H9 (cell line): Measurements from ENCODE around the gene GSK3A. TPM values are rescaled to one million over a fixed set of nuclear protein-coding genes. Genes with fewer than 3 reads are reported as not detected.

ENCODE experiments used
- DNase-seq: peaks from one replicate; pipeline ENCODE4 v3.0.0-alpha.2; 2017
- H2AFZ ChIP-seq: one replicate; pipeline ENCODE4 v1.6.1; 2013; ENCODE audit warnings: mild to moderate bottlenecking, low read length, control low read depth, moderate library complexity
- H2AK5ac ChIP-seq: 2 replicates; pipeline ENCODE4 v1.6.1; 2013; ENCODE audit warnings: low read length, control low read depth, mixed read lengths; ENCODE audit not compliant: insufficient read length
- H2BK120ac ChIP-seq: one replicate; pipeline ENCODE4 v1.6.1; 2013; ENCODE audit warnings: low read depth, mild to moderate bottlenecking, low read length, control low read depth, inconsistent platforms; ENCODE audit not compliant: poor library complexity, severe bottlenecking
- H2BK12ac ChIP-seq: 2 replicates; pipeline ENCODE4 v1.6.1; 2013; ENCODE audit warnings: low read length, control low read depth, mixed read lengths, low read depth; ENCODE audit not compliant: insufficient read length
- H2BK15ac ChIP-seq: 2 replicates; pipeline ENCODE4 v1.6.1; 2013; ENCODE audit warnings: low read depth, low read length, control low read depth
- H2BK20ac ChIP-seq: one replicate; pipeline ENCODE4 v1.6.1; 2013; ENCODE audit warnings: low read depth, mild to moderate bottlenecking, low read length, control low read depth, inconsistent platforms; ENCODE audit not compliant: poor library complexity, severe bottlenecking
- H2BK5ac ChIP-seq: 2 replicates; pipeline ENCODE4 v1.6.1; 2013; ENCODE audit warnings: low read length, control low read depth, mixed read lengths; ENCODE audit not compliant: insufficient read length
- H3K14ac ChIP-seq: 2 replicates; pipeline ENCODE4 v1.6.1; 2013; ENCODE audit warnings: low read length, control low read depth; ENCODE audit not compliant: insufficient read depth
- H3K18ac ChIP-seq: 2 replicates; pipeline ENCODE4 v1.6.1; 2013; ENCODE audit warnings: low read depth, mild to moderate bottlenecking, mixed read lengths, low read length, control low read depth; ENCODE audit not compliant: insufficient read length
- H3K23ac ChIP-seq: 2 replicates; pipeline ENCODE4 v1.6.1; 2013; ENCODE audit warnings: low read length, control low read depth, mixed read lengths, low read depth; ENCODE audit not compliant: insufficient read length
- H3K23me2 ChIP-seq: 2 replicates; pipeline ENCODE4 v1.6.1; 2013; ENCODE audit warnings: low read depth, mild to moderate bottlenecking, mixed read lengths, low read length, control low read depth; ENCODE audit not compliant: insufficient read length, poor library complexity, severe bottlenecking
- H3K27ac ChIP-seq: 2 replicates; pipeline ENCODE4 v1.5.1; 2013; ENCODE audit warnings: low read length, control low read depth, mixed read lengths, low read depth; ENCODE audit not compliant: insufficient read length
- H3K27me3 ChIP-seq: 2 replicates; pipeline ENCODE4 v1.6.1; 2013; ENCODE audit warnings: low read length, control low read depth, inconsistent platforms; ENCODE audit not compliant: insufficient read depth
- H3K4ac ChIP-seq: 2 replicates; pipeline ENCODE4 v1.6.1; 2013; ENCODE audit warnings: low read depth, mild to moderate bottlenecking, control low read depth, inconsistent platforms, low read length, moderate library complexity
- H3K4me1 ChIP-seq: 2 replicates; pipeline ENCODE4 v1.6.1; 2013; ENCODE audit warnings: low read length, control low read depth, inconsistent platforms; ENCODE audit not compliant: insufficient read depth
- H3K4me2 ChIP-seq: 2 replicates; pipeline ENCODE4 v1.6.1; 2013; ENCODE audit warnings: low read length, control low read depth, mixed read lengths; ENCODE audit not compliant: insufficient read length, insufficient read depth
- H3K56ac ChIP-seq: 2 replicates; pipeline ENCODE4 v1.6.1; 2013; ENCODE audit warnings: low read depth, mild to moderate bottlenecking, mixed read lengths, low read length, control low read depth; ENCODE audit not compliant: insufficient read length
- H3K79me1 ChIP-seq: 2 replicates; pipeline ENCODE4 v1.6.1; 2013; ENCODE audit warnings: low read depth, mild to moderate bottlenecking, moderate library complexity, low read length, control low read depth, inconsistent platforms; ENCODE audit not compliant: insufficient read depth, poor library complexity, severe bottlenecking
- H3K79me2 ChIP-seq: 2 replicates; pipeline ENCODE4 v1.6.1; 2013; ENCODE audit warnings: low read length, control low read depth, inconsistent platforms; ENCODE audit not compliant: insufficient read depth
- H3K9ac ChIP-seq: 2 replicates; pipeline ENCODE4 v1.6.1; 2013; ENCODE audit warnings: low read length, control low read depth, mixed read lengths; ENCODE audit not compliant: insufficient read length; ENCODE audit errors: extremely low read depth
- H3K9me3 ChIP-seq: one replicate; pipeline ENCODE4 v1.6.1; 2013; ENCODE audit warnings: low read depth, low read length, inconsistent platforms; ENCODE audit not compliant: control insufficient read depth
- H3T11ph ChIP-seq: one replicate; pipeline ENCODE4 v1.6.1; 2013; ENCODE audit warnings: mild to moderate bottlenecking, low read length, control low read depth, inconsistent platforms
- H4K20me1 ChIP-seq: one replicate; pipeline ENCODE4 v1.6.1; 2013; ENCODE audit not compliant: control insufficient read depth, insufficient read length, insufficient read depth
- H4K5ac ChIP-seq: 2 replicates; pipeline ENCODE4 v1.6.1; 2013; ENCODE audit warnings: low read depth, mild to moderate bottlenecking, mixed read lengths, low read length, control low read depth; ENCODE audit not compliant: insufficient read length
- H4K8ac ChIP-seq: replicated peaks from 2 replicates; pipeline ENCODE4 v1.6.1; 2013; ENCODE audit warnings: low read length, control low read depth, mixed read lengths, low read depth; ENCODE audit not compliant: insufficient read length
- H4K91ac ChIP-seq: 2 replicates; pipeline ENCODE4 v1.6.1; 2013; ENCODE audit warnings: low read depth, mild to moderate bottlenecking, moderate library complexity, mixed read lengths, low read length, control low read depth; ENCODE audit not compliant: insufficient read length
- H3K27ac Mint-ChIP-seq, 3 experiments: 2 replicates in 2 of 3; 3 replicates in 1 of 3; pipeline ENCODE4 v1.8.0; 2020 to 2021; ENCODE audit warnings: mixed read lengths in 3 of 3, mild to moderate bottlenecking in 1 of 3, moderate library complexity in 1 of 3
- H3K27me3 Mint-ChIP-seq: 2 replicates; pipeline ENCODE4 v1.8.0; 2021; ENCODE audit warnings: low read depth, mild to moderate bottlenecking, moderate library complexity, mixed read lengths
- H3K36me3 Mint-ChIP-seq, 3 experiments: 2 replicates in 2 of 3; 3 replicates in 1 of 3; pipeline ENCODE4 v1.8.0; 2020 to 2021; ENCODE audit warnings: low read depth in 3 of 3, mixed read lengths in 3 of 3; ENCODE audit not compliant: insufficient read depth in 1 of 3
- H3K4me1 Mint-ChIP-seq, 2 experiments: 2 replicates each; pipeline ENCODE4 v1.8.0; 2020; ENCODE audit warnings: mixed read lengths in 2 of 2
- H3K4me3 Mint-ChIP-seq, 2 experiments: 2 replicates in 1 of 2; 3 replicates in 1 of 2; pipeline ENCODE4 v1.8.0; 2020 to 2021; ENCODE audit warnings: mild to moderate bottlenecking in 2 of 2, mixed read lengths in 2 of 2, moderate library complexity in 1 of 2
- H3K9me3 Mint-ChIP-seq, 2 experiments: 2 replicates in 1 of 2; 3 replicates in 1 of 2; pipeline ENCODE4 v1.8.0; 2020; ENCODE audit warnings: mild to moderate bottlenecking in 2 of 2, mixed read lengths in 2 of 2, moderate library complexity in 1 of 2
- CTCF ChIP-seq: fragments of 200-600 bp; sonication (generic); conservative IDR thresholded peaks from 3 replicates; pipeline ENCODE4 v1.8.0; 2021; ENCODE audit warnings: antibody characterized with exemption, mild to moderate bottlenecking
- WGBS: extraction: QIAGEN DNeasy Blood & Tissue Kit; methylation state at CpG from one replicate; pipeline ENCODE4 v1.1.7; 2013; ENCODE audit warnings: missing lambda C conversion rate, low lambda C conversion rate, mixed read lengths; ENCODE audit not compliant: insufficient read length; ENCODE audit errors: extremely low coverage; 5-methylcytosine and 5-hydroxymethylcytosine counted together
- total RNA-seq: library from RNA; stranded (reverse); gene quantifications from 2 replicates; pipeline ENCODE4 v1.2.1, GENCODE V29; 2021

Gene GSK3A
- total RNA-seq, 1 experiment from 2014 or later = 52.4 TPM

- no peak overlapping the region for H3K56ac ChIP-seq
- no CpG with 5 or more reads among the region's 13 CpGs for WGBS
These were observed 47.7 kb upstream of the GSK3A start for GRCh38 chr19:42290136-42290522.

More at GRCh38 chr19:42290136-42290522, 47.7 kb upstream of the GSK3A start:
- H3T11ph ChIP-seq = no peak overlapping the region
- H3K4me1 Mint-ChIP-seq = peaks cover 10 to 41% of the 10 kb centered on the region in 2 experiments
- H2BK120ac ChIP-seq = no peak overlapping the region
- no peak overlapping the region for H3K4me3 Mint-ChIP-seq
- no peak overlapping the region for H2BK5ac ChIP-seq
- no peak for DNase-seq
- no peak overlapping the region for H2AFZ ChIP-seq
- H3K79me1 ChIP-seq = peaks cover 11% of the 10 kb centered on the region
- H3K18ac ChIP-seq = no peak overlapping the region
- H3K23me2 ChIP-seq = peaks cover 1% of the 10 kb centered on the region
- H3K27me3 Mint-ChIP-seq = no peaks in the 10 kb centered on the region
- H2BK15ac ChIP-seq = no peak overlapping the region
- no peak overlapping the region for H2AK5ac ChIP-seq
- H3K14ac ChIP-seq = no peak overlapping the region; the same call in 1 of the 2 replicates
- no peak overlapping the region for H4K91ac ChIP-seq
- H3K27ac Mint-ChIP-seq = 0 out of 7 replicates have a peak overlapping the region, but pooled peaks of 1 of the 3 experiments have one; percentile 10
- no peak; the same call in 2 of the 3 replicates for TF ChIP-seq CTCF
- no peaks in the 10 kb centered on the region for H3K27me3 ChIP-seq
- H3K23ac ChIP-seq = no peak overlapping the region
- H3K9ac ChIP-seq = no peak overlapping the region
- no peaks in the 10 kb centered on the region for H3K4me1 ChIP-seq
- H3K79me2 ChIP-seq = no peaks in the 10 kb centered on the region
- H3K9me3 Mint-ChIP-seq = no peaks in the 10 kb centered on the region
- no peak overlapping the region for H3K27ac ChIP-seq
- no peaks in the 10 kb centered on the region for H4K20me1 ChIP-seq
- no peak overlapping the region for H3K4ac ChIP-seq
- H4K5ac ChIP-seq = no peak overlapping the region
- no peak overlapping the region for H4K8ac ChIP-seq
- no peak overlapping the region for H3K4me2 ChIP-seq
- no peak overlapping the region for H2BK12ac ChIP-seq
- H2BK20ac ChIP-seq = no peak overlapping the region
- H3K9me3 ChIP-seq = no peaks in the 10 kb centered on the region
- H3K36me3 Mint-ChIP-seq = peaks cover 19 to 69% (median 63%) of the 10 kb centered on the region in 3 experiments; a peak in 6 of 7 replicates
